Measurements from ENCODE around the gene TBC1D2.

The TBC1D2 gene

DNA sequence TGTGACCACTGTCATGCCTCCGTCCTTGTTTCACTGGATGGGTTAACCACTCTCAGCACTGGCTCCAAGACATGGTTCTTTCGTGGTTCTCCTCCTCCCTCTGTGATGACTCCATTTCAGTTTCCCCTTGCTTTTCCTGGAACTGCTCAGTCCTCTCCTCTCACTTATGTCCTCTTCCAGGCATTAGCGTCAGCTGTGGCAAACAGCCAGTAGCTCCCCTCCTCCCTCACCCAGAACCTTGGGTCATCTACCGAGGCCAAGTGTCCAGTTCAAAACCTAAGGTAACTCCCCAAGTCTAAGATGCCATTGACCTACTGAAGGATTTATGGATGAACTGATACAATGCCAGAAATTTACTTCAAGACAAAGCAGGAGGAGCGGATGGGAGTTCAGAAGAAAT, 53.2 kb downstream of the TBC1D2 start:
- ChIA-PET POLR2A (no interaction called here), CTCF (interaction anchor here (0.6 to 1.8 kb wide), 5 partner anchors 9 to 131 kb away, joined by 3 to 11 read pairs (median 5); no protein-coding TSS in a partner anchor)
- H3K36me3 ChIP-seq (ENCODE audit: control insufficient read depth in 2 of 2, insufficient read depth in 1 of 2, low read length in 2 of 2): no peaks in the 10 kb centered on the region
- no peak overlapping the region for H3K4me3 ChIP-seq (ENCODE audit: low read depth, low read length)
- no peak overlapping the region for H3K27ac ChIP-seq (ENCODE audit: extremely low read depth, low read depth, low read length)
- no peaks in the 10 kb centered on the region for H3K4me1 ChIP-seq (ENCODE audit: control insufficient read depth, insufficient read depth, low read length)
- no peaks in the 10 kb centered on the region for H3K9me3 ChIP-seq (ENCODE audit: control insufficient read depth, insufficient read depth, low read depth, low read length)
- TF ChIP-seq, protein P1, sequence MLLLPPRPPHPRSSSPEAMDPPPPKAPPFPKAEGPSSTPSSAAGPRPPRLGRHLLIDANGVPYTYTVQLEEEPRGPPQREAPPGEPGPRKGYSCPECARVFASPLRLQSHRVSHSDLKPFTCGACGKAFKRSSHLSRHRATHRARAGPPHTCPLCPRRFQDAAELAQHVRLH (tag by site-specific recombination; IDR thresholded peaks at IDR 0.05): no peak
- TF ChIP-seq ZNF677 (tag by site-specific recombination; IDR thresholded peaks at IDR 0.05): no peak
- TF ChIP-seq ZNF529 (tag by site-specific recombination; IDR thresholded peaks at IDR 0.05; ENCODE audit: insufficient replicate concordance): no peak
- no peak for TF ChIP-seq OVOL3 (tag by site-specific recombination; IDR thresholded peaks at IDR 0.05)
- no peak for TF ChIP-seq BCL11A (tag by site-specific recombination; IDR thresholded peaks at IDR 0.05; ENCODE audit: low read depth)
- TF ChIP-seq ZNF549 (tag by site-specific recombination; IDR thresholded peaks at IDR 0.05): no peak
- no peak for TF ChIP-seq ZNF354C (tag by site-specific recombination; IDR thresholded peaks at IDR 0.05; ENCODE audit: borderline replicate concordance, low read depth)
- no peak for TF ChIP-seq OSR2 (tag by site-specific recombination; IDR thresholded peaks at IDR 0.05)
- TF ChIP-seq, protein P2, sequence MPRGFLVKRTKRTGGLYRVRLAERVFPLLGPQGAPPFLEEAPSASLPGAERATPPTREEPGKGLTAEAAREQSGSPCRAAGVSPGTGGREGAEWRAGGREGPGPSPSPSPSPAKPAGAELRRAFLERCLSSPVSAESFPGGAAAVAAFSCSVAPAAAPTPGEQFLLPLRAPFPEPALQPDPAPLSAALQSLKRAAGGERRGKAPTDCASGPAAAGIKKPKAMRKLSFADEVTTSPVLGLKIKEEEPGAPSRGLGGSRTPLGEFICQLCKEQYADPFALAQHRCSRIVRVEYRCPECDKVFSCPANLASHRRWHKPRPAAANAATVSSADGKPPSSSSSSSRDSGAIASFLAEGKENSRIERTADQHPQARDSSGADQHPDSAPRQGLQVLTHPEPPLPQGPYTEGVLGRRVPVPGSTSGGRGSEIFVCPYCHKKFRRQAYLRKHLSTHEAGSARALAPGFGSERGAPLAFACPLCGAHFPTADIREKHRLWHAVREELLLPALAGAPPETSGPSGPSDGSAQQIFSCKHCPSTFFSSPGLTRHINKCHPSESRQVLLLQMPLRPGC (tag by site-specific recombination; IDR thresholded peaks at IDR 0.05): no peak
- TF ChIP-seq ZBTB1 (tag by site-specific recombination; IDR thresholded peaks at IDR 0.05): no peak
- TF ChIP-seq ZNF658 (tag by site-specific recombination; IDR thresholded peaks at IDR 0.05): no peak

DNA sequence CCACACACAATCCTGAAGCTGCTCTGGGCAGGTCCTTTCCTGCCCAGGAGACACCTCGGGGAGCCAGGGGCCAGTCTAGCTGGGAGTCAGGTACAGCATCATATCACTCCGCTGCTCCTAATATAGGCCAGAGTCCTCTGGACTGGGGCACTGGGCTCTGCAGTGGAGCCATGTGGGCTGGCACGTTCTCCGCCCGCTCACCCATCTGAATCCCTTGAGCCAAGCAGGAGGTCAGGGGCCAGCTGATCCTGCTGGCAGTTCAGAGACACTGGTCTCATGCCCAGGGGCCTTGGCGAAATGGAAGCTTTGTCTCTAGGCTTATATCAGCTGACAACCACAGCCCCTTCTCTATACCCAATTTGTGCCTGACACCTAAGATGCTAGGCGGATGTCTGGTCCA, 53.7 kb downstream of the TBC1D2 start:
- Histone ChIP-seq H3K36me3 (ENCODE audit: control insufficient read depth in 2 of 2, insufficient read depth in 1 of 2, low read length in 2 of 2) (no peaks in the 10 kb centered on the region), H3K4me1 (ENCODE audit: control insufficient read depth, insufficient read depth, low read length) (no peaks in the 10 kb centered on the region), H3K27ac (ENCODE audit: extremely low read depth, low read depth, low read length) (no peak overlapping the region), H3K9me3 (ENCODE audit: control insufficient read depth, insufficient read depth, low read depth, low read length) (no peaks in the 10 kb centered on the region), H3K4me3 (ENCODE audit: low read depth, low read length) (no peak overlapping the region)
- TF ChIP-seq ZNF223 (tag by site-specific recombination; IDR thresholded peaks at IDR 0.05): no peak
- no peak for TF ChIP-seq ZNF585B (tag by site-specific recombination; IDR thresholded peaks at IDR 0.05)
- no peak for TF ChIP-seq ZNF391 (tag by site-specific recombination; IDR thresholded peaks at IDR 0.05; ENCODE audit: borderline replicate concordance, low read depth)
- ChIA-PET CTCF (interaction anchor here (0.6 to 1.8 kb wide), 3 partner anchors 8 to 61 kb away, joined by 3 to 11 read pairs (median 5); no protein-coding TSS in a partner anchor), POLR2A (no interaction called here)

DNA sequence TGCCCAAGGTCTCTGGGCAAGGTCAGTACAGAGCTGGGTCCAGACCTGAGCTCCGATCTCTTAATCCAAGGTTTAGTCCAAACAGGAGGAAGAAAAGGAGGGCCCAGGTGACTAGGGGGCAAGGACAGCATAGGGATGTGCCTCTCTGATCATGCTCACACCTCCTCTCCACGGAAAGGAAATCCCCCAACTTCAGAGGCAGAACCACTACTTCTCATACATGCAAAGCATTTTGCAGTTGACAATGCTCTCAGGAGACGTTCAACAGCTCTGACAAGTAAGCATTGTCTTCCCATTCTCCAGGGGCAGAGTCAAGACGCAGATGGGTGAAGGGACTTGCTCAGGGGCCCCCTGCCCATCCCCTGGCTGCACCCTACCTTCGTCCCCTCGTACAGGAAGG, 54.3 kb downstream of the TBC1D2 start:
- Histone ChIP-seq H3K9me3 (ENCODE audit: control insufficient read depth, insufficient read depth, low read depth, low read length) (no peaks in the 10 kb centered on the region), H3K36me3 (ENCODE audit: control insufficient read depth in 2 of 2, insufficient read depth in 1 of 2, low read length in 2 of 2) (no peaks in the 10 kb centered on the region), H3K4me1 (ENCODE audit: control insufficient read depth, insufficient read depth, low read length) (no peaks in the 10 kb centered on the region), H3K4me3 (ENCODE audit: low read depth, low read length) (no peak overlapping the region), H3K27ac (ENCODE audit: extremely low read depth, low read depth, low read length) (no peak overlapping the region)
- TF ChIP-seq GLI2 (tag by site-specific recombination; IDR thresholded peaks at IDR 0.05; ENCODE audit: borderline replicate concordance, low read depth): no peak
- no peak for TF ChIP-seq ZNF433 (tag by site-specific recombination; IDR thresholded peaks at IDR 0.05; ENCODE audit: low read depth)
- TF ChIP-seq ZNF24 (tag by site-specific recombination; IDR thresholded peaks at IDR 0.05): no peak
- POLR2A ChIA-PET: interaction anchor here (0.7 to 1.2 kb wide), 2 partner anchors 9 to 145 kb away, joined by 3 to 4 read pairs; partner anchors contain the start of gene NANS
- CTCF ChIA-PET: interaction anchor here (0.7 to 1.8 kb wide), 3 partner anchors 8 to 574 kb away, joined by 3 to 5 read pairs (median 3); no protein-coding TSS in a partner anchor
